ENCODE results near the gene ABCC9.

- no peak for TF ChIP-seq CTCF (IDR thresholded peaks at IDR 0.05)
- TF ChIP-seq POLR2A (IDR thresholded peaks at IDR 0.05) = no peak
- TF ChIP-seq EP300 (IDR thresholded peaks at IDR 0.05) = no peak
These were observed 27.4 kb downstream of the ABCC9 start for GRCh38 chr12:21913823-21914222.

Data from ovary (tissue), 3 donors.